ENCODE data around the gene FANCD2.
"Not testable (repeated sequence)": the region's sequence is repeated elsewhere in the genome, so short reads cannot be mapped to it uniquely, and the experiment has no call there.

Gene FANCD2

DNA sequence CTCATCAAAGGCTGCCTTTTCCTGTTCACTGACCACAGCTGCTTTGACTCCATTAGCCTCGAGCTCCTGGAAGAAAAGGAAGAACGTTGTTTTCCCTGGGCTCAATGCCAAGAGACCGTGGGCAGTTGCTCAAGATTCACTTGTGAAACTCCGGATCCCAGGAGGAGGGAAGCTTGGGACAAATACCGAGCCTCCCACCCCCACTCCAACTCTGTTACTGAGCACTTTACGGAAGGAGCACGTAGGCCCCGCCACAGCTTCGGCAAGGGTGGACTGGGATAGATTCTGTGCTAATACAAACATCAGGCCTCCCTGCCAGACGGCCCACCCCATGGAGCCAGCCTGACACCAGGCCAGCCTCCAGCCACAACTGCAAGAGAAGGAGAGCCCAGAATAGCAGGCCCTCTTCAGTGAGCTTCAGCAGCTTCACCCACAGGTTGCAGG lies 10.8 kb upstream of the FANCD2 start:
- peak; percentile 38 for DNase-seq (ENCODE audit: low spot score)

DNA sequence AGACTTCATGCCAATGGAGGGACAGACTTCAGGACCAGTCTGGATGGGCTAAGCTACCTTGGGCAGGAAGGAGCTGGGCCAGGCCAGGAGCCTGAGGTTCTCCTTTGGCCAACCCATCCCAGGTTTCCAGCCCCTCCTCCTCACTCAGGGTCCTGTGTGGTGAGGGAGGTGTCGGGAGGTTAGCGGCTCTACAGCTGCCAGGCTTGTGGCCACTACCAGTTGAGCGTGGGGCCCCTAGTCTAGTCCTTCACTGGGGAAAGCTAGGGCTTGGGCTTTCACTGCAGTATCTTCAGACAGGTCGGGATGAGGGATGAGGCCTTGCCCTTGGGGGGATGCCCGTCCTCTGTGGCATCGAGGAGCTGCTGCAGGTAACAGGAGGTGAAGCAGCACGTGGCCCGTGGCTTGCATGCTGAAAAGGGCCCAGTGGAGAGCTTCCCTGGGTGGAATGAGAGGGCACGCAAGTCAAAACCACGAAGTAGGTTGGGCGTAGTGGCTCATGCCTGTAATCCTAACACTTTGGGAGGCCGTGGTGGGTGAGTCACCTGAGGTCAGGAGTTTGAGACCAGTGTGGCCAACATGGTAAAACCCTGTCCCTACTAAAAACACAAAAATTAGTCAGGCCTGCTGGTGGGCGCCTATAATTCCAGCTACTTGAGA lies 8.5 kb upstream of the FANCD2 start:
- no peak for DNase-seq (ENCODE audit: low spot score)

DNA sequence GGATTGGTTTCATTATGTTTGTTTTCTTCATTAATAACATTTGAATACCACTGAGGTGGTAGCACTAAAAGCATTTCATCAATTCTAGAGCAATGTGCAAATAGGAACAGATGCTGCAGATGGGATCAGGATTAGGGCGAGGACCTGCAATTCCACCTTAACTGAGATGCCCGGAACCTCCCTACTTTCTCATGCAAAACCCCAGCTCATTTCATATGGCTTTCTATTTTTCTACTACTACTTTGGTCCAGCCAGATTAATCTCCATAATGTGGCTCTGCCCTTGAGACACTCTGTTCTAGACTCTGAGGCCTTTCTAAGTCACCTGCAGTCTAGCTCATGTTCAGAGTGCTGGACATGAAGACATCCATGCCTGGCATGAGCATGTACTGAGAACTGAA lies 7.4 kb upstream of the FANCD2 start:
- DNase-seq (ENCODE audit: low spot score) = not testable (repeated sequence)

DNA sequence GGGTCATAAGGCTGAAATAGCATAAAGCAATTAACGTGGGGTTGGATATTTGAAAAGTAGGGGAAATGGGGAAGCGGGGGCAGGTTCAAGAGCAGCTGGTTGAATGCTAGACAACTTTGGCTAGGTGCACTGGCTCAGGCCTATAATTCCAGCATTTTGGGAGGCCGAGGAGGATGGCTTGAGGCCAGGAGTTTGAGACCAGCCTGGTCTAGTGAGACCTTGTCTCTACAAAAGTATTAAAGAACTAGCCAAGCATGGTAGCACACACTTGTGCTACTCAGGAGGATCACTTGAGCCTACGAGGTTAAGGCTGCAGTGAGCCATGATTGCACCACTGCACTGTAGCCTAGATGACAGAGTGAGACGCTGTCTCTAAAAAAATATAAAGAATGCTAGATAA lies 6.9 kb upstream of the FANCD2 start:
- no peak for DNase-seq (ENCODE audit: low spot score)

DNA sequence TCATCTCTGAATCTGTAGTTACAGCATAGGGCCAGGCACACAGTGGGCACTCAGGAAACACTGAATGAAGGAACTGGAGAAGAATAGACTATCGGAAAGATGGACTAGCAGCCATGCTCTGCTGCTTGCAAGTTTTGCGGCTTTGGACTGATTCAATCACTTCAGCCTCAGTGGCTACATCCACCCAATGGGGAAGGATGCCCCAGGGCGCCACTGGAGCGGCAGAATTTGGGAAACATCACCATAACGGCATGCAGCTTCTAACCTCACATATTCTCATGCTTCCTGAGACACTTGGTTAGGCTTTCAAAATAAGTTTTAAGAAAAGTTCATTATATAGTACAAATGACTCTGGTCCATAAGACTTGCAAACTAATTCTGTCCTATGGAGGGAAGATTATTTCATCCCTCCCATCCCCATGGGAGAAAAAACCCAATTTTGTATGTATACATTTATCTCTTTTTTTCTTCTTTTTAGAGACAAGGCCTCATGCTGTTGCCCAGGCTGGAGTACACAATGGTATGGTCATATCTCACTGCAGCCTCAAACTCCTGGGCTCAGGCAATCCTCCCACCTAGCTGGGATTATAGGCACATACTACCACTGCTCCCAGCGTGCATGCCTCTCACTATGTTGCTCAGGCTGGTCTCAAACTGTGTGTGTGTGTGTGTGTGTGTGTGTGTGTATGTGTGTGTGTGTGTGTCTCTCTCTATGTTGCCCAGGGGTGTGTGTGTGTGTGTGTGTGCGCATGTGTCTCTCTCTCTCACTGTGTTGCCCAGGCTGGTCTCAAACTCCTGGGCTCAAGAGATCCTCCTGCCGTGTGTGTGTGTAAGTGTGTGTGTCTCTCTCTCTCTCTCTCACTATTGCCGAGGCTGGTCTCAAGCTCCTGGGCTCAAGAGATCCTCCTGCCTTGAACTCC lies 4.1 kb upstream of the FANCD2 start:
- DNase-seq (ENCODE audit: low spot score) = no peak

DNA sequence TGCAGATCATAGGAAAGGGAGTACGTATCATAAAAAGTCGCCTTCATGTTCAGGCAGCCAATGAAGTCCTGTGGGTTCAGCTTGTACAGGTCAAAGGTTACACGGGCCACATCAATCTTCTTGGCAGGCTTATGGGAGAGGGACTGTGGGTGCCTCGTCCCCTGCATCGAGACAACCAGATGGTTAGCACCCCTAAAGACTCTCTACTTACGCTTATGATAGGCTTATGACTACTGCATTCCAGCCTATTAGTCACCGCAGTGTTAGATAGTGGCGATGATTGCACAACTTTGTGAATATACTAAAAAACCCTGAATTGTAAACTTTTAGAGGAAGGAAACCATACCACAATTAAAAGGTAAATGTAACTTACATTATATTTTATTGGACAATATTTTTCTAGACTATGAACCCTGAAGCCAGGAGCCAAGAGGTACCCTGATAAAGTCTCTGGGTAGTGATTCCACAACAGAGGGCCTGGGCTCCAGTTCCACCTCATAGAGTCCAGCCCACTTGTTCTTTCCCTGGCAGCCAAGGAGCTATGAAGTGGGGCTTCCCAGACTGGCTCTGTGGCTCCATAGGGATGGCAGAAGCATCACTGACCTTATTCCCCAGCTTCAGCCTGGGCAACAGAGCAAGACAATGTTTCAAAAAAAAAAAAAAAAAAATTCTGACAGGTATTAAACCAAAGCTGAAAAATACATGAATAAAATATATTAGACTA lies 2.5 kb upstream of the FANCD2 start:
- DNase-seq (ENCODE audit: low spot score) = no peak

DNA sequence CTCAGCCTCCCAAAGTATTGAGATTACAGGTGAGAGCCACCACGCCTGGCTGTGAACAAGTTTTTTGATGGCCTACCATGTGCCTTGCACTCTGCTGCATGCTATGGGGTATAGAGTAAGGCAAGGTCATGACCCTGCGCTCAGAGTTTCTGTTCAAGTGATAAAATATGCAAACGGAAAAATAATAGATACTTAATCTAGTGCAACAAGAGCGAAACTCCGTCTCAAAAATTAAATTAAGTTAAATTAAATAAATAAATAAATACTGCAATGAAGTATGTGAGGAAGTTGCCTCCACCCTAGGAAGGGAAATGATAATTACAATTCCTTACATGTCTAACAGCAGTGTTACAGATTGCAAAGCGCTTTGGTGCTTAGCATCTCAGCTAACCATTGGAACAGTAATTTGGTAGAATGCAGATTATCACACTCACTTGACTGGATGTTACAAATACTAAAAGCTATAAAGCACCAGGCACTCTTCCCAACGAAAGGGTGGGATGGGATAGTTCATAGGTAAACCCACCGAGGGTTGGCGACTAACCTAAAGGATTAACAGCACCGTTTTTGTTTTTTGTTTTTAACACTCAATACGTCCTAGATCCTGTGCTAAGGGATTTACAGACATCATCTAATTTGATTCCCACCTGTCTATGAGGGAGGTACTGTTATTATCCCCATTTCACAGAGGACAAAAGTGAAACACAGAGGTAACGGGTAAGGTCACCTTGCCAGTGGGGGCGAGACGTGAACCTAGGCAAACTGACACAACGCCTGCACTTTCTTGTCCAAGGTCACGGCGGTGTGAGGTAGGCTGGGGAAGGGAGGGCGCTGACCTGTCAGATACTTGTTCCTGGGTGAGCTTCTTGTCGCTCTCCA lies 793 bp upstream of the FANCD2 start:
- no peak for DNase-seq (ENCODE audit: low spot score)

DNA sequence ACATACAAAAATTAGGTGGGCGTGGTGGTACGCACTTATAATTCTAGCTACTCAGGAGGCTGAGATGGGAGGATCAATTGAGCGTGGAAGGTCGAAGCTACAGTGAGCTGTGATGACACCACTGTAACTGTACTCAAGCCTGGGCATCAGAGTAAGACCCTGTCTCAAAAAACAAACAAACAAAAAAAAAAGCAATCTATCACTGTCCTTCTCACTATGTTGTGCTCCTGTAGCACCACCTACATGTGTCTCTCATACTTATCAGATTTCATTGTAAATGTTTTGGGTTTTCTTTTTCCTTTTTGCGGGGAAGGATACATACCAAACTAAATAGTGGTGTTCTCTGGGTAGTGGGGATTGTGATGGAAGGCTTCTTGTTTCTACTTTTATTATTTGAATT lies 14.8 kb downstream of the FANCD2 start:
- DNase-seq (ENCODE audit: low spot score) = no peak

DNA sequence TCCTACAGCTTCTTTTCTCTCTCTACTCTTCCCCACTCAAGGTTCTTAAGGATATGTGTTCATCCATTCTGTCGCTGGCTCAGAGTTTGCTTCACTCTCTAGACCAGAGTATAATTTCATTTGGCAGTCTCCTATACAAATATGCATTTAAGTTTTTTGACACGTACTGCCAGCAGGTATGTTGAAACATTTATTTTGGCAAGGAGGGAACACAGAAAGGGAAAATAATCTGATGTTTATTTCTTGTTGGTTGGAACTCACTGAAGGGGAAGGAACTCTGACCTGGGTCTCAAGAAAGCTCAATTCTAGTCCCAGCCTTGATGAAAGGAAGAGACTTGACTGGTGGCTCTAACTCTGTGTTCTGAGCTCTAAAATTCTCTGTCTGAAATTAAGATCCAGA lies 21.6 kb downstream of the FANCD2 start:
- no peak for DNase-seq (ENCODE audit: low spot score)

DNA sequence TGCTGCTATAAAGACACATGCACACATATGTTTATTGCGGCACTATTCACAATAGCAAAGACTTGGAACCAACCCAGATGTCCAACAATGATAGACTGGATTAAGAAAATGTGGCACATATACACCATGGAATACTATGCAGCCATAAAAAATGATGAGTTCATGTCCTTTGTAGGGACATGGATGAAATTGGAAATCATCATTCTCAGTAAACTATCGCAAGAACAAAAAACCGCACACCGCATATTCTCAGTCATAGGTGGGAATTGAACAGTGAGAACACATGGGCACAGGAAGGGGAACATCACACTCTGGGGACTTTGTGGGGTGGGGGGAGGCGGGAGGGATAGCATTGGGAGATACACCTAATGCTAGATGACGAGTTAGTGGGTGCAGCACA lies 26.8 kb downstream of the FANCD2 start:
- not testable (repeated sequence) for DNase-seq (ENCODE audit: low spot score)

DNA sequence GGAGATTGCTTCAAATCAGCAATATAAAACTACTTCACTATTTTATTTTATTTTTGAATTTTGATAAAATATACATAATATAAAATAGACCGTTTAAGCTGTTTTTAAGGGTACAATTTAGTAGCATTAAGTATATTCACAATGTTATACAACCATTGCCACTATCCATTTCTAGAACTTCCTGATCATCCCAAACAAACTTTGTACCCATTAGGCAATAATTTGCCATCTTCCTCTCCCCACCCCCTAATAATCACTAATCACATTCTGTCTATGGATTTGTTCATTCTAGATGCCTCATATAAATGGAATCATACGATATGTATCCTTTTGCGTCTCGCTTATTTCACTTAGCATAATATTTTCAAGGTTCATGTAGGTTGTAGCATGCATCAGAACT lies 28.9 kb downstream of the FANCD2 start:
- no peak for DNase-seq (ENCODE audit: low spot score)

DNA sequence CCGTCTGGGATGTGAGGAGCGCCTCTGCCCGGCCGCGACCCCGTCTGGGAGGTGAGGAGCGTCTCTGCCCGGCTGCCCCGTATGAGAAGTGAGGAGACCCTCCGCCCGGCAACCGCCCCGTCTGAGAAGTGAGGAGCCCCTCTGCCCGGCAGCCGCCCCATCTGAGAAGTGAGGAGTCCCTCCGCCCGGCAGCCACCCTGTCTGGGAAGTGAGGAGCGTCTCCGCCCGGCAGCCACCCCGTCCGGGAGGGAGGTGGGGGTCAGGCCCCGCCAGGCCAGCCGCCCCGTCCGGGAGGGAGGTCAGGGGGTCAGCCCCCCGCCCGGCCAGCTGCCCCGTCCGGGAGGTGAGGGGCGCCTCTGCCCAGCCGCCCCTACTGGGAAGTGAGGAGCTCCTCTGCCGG lies 43.8 kb downstream of the FANCD2 start:
- not testable (repeated sequence) for DNase-seq (ENCODE audit: low spot score)

DNA sequence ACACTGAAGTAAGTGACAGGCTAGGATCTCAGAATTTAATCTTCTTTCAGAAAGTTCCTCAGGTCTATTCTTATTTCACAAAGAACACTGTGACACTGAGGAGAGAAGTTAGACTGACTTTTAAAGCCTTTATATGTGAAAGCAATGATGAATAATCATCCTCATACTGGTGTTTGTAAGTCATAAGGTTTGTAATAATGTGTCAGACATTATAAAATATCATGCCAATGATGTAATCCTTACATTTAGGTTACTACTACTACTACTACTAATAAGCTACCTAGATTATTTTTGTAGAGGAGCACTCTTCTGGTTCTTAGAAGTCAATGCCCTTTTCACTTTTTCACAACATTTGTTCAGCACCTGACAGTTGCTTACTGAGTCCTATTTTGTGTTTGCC lies 48.4 kb downstream of the FANCD2 start:
- no peak for DNase-seq (ENCODE audit: low spot score)

DNA sequence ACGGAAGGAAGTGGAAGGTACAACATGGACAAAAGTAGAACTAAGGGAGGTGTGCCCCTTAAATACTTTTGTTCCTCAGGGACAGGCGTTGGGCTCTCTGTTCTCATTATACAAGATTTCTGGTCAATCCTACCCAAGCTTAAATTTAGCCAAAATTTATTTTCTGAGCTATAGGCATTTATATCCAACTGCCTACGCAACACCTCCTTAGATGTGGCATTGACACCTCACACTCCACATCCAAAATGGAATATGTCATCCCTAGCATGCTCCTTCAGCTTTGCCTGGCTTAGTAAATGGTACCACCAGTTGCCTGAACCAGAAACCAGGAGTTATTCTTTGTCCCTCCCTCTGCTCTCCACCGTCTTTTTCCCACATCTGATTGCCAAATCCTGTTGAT lies 55.6 kb downstream of the FANCD2 start:
- no peak for DNase-seq (ENCODE audit: low spot score)

DNA sequence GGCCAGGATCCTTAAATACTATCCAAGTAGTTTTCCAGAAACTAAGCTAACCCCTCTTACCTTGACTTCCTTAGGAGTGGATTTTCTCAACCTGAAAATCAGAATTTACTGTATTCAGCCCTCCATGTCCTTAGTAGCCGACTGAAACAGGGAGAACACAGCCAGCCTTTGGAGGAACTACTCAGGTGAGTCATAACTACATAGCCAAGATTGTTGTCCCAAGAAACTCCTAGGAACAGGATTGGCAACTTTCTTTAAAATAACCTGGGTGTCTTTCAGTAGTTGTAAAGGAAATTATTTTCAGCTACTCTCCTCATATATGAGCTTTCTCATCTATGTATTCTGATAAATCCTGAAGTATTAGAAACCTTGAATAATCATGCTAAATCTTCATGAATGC lies 59.5 kb downstream of the FANCD2 start:
- DNase-seq (ENCODE audit: low spot score) = no peak

DNA sequence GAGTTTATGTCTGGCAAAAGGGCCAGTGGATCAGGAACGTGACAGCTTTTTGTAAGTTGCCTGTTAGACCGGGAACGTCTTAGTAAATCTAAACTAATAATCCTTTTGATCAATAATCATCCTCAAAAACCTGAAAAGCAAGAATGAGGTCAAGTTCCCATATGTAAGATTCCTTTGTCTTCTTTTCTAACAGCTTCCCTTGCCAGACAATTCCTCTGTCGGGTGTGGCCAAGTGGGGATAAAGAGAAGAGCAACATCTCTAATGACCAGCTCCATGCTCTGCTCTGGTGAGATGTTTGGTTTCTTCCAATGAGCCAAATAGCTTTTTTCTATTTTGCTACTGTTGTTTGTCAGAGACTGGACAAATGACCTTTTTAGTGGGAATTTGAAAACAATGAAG lies 62.0 kb downstream of the FANCD2 start:
- no peak for DNase-seq (ENCODE audit: low spot score)

DNA sequence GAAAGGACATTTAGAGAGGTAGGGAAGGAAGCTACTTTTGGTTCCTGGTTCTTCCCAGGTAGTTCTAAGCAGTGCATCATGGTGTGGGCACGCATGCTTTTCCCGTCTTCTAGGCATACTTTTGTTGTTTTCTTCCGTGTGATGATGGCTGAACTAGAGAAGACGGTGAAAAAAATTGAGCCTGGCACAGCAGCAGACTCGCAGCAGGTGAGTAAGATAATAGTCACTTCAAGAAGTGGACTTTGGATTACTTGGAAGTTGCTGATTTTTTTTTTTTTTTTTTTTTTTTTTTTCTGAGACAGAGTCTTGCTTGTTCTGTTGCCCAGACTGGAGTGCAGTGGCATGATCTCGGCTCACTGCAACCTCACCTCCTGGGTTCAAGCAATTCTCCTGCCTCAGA lies 63.9 kb downstream of the FANCD2 start:
- no peak for DNase-seq (ENCODE audit: low spot score)

DNA sequence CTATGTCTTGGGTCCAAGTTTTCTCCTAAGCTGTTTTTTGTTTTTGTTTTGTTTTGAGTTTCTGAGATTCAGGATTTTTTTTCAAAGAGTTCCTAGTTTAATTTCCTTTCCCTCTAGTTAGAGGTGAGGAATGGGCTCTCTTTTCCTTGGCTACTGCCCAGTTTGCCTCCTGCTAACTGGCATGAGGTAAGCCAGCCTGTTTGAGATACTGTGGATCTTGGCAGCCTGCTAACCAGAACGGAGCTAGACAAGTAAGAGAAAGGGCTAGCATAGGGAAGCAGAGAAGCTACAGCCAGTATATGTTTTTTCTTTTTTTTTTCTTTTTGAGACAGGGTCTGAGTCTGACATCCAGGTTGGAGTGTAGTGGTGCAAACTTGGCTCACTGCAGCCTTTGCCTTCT lies 64.5 kb downstream of the FANCD2 start:
- DNase-seq (ENCODE audit: low spot score) = not testable (repeated sequence)

DNA sequence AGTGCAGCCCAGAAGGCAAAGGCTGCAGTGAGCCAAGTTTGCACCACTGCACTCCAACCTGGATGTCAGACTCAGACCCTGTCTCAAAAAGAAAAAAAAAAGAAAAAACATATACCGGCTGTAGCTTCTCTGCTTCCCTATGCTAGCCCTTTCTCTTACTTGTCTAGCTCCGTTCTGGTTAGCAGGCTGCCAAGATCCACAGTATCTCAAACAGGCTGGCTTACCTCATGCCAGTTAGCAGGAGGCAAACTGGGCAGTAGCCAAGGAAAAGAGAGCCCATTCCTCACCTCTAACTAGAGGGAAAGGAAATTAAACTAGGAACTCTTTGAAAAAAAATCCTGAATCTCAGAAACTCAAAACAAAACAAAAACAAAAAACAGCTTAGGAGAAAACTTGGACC lies 65.2 kb downstream of the FANCD2 start:
- DNase-seq (ENCODE audit: low spot score) = not testable (repeated sequence)

DNA sequence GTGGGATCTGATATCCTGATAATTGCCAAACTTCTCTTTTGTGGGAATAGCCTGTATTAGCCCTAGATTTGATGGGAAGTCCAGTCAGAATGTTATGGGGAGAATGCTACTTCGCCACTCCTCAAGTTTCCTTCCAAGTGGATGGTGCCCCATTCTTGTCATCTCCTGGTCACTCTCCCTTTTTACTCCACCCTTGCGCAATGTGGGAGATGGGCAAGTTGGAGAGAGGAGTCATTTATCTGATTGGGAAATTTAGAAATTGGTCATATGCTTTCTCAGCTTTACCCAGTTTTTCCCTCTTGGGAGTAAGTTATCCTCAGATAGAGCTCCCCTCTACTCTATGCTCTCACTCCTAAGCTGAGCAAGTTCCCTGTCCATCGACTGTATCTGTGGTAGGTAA lies 67.4 kb downstream of the FANCD2 start:
- no peak for DNase-seq (ENCODE audit: low spot score)

DNA sequence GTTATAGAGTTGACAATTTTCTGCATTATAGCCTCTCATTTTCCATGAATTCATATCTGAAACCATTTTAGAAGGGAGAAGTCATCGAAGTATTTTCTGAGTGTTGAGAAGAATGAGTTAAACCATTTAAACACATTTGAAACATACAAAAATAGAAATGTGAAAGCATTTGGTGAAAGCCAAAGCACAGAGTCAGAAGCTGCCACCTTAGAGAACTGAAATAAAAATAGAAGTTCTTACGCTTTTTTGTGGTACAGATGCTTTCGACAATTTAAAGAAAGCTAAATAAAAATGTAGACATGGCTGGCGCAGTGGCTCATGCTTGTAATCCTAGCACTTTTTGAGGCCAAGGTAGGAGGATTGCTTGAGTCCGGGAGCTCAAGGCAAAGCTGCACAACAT lies 72.8 kb downstream of the FANCD2 start:
- no peak for DNase-seq (ENCODE audit: low spot score)

DNA sequence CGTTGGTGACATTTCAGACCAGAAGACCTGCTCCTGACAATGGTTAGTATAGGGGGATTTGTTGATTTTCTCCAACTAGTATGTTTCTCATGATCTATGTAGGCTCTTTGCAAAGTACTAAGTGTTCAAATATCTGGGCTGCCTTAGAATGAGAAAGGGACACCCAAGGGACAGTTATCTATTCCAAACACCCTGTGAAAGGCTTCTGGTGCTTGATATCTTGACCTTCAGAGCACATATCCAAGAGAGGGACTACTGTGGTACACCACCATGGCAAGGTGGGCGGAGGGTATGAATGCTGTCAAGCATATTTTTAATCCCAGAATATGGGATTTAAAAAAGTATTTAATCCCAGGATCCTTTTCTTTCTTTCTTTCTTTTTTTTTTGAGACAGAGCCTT lies 80.7 kb downstream of the FANCD2 start:
- DNase-seq (ENCODE audit: low spot score) = no peak
